Fibroblast of lung (primary cell): ENCODE results near the gene GYG1. TPM values are rescaled to one million over a fixed set of nuclear protein-coding genes. Genes with fewer than 3 reads are reported as not detected.

ENCODE experiments used
- DNase-seq, 2 donors: peaks; one replicate each; pipeline versions ENCODE4 v3.0.0 to v3.0.0-alpha.2; 2010; ENCODE audit warnings: low read depth in 2 of 2
- H2AFZ ChIP-seq: 2 replicates; pipeline ENCODE4 v1.5.1; 2012; ENCODE audit warnings: low read length, control low read depth, inconsistent platforms
- H3K27ac ChIP-seq: 2 replicates; pipeline ENCODE4 v1.5.1; 2011; ENCODE audit warnings: low read length, control low read depth; ENCODE audit not compliant: insufficient read depth
- H3K27me3 ChIP-seq: 2 replicates; pipeline ENCODE4 v1.5.1; 2011; ENCODE audit warnings: mild to moderate bottlenecking, low read length; ENCODE audit not compliant: control insufficient read depth, insufficient read depth
- H3K36me3 ChIP-seq: 2 replicates; pipeline ENCODE4 v1.5.1; 2011; ENCODE audit warnings: low read length; ENCODE audit not compliant: control insufficient read depth, insufficient read depth
- H3K4me1 ChIP-seq: 2 replicates; pipeline ENCODE4 v1.5.1; 2011; ENCODE audit warnings: low read length; ENCODE audit not compliant: control insufficient read depth, insufficient read depth; ENCODE audit errors: extremely low read depth
- H3K4me2 ChIP-seq: 2 replicates; pipeline ENCODE4 v1.5.1; 2011; ENCODE audit warnings: low read length, control low read depth; ENCODE audit not compliant: insufficient read depth; ENCODE audit errors: extremely low read depth
- H3K4me3 ChIP-seq, 4 experiments: fragments of 200-600 bp in 1 of 4; sonication (generic) in 1 of 4; replicated peaks in 1 of 4; 2 replicates each; pipeline ENCODE4 v1.5.1; 2011 to 2016; ENCODE audit warnings: low read length in 4 of 4, low read depth in 3 of 4, mild to moderate bottlenecking in 3 of 4, control low read depth in 2 of 4, inconsistent platforms in 1 of 4, mixed read lengths in 1 of 4; ENCODE audit not compliant: insufficient read depth in 1 of 4; ENCODE audit errors: control extremely low read depth in 1 of 4
- H3K79me2 ChIP-seq: 2 replicates; pipeline ENCODE4 v1.5.1; 2012; ENCODE audit warnings: mild to moderate bottlenecking, low read length, inconsistent platforms; ENCODE audit not compliant: control insufficient read depth, insufficient read depth
- H3K9ac ChIP-seq: 2 replicates; pipeline ENCODE4 v1.5.1; 2011; ENCODE audit warnings: mild to moderate bottlenecking, low read length, control low read depth; ENCODE audit not compliant: insufficient read depth
- H3K9me3 ChIP-seq: 2 replicates; pipeline ENCODE4 v1.5.1; 2012; ENCODE audit warnings: low read depth, low read length; ENCODE audit not compliant: control insufficient read depth, insufficient read depth
- H4K20me1 ChIP-seq: 2 replicates; pipeline ENCODE4 v1.5.1; 2011; ENCODE audit warnings: low read length; ENCODE audit not compliant: control insufficient read depth, insufficient read depth; ENCODE audit errors: extremely low read depth
- CTCF ChIP-seq, 2 donors: IDR thresholded peaks in 1 of 2; conservative IDR thresholded peaks in 1 of 2; 1 replicate in 1 of 2; 2 replicates in 1 of 2; pipeline ENCODE4 v1.5.1; 2011 to 2012; ENCODE audit warnings: low read length in 2 of 2, control low read depth in 1 of 2, inconsistent platforms in 1 of 2, low read depth in 1 of 2, mild to moderate bottlenecking in 1 of 2
- EZH2 ChIP-seq: IDR thresholded peaks from 2 replicates; pipeline ENCODE4 v1.5.1; 2012; ENCODE audit warnings: low read length, control low read depth, mild to moderate bottlenecking; ENCODE audit errors: missing control alignments
- polyA plus RNA-seq, 2 donors: library from polyadenylated mRNA; depleted of rRNA in 1 of 2; stranded (reverse) in 1 of 2; unstranded in 1 of 2; fragments of >200 nt; gene quantifications; 2 replicates each; pipeline ENCODE4 v1.2.1, GENCODE V29; 2011 to 2012; ENCODE audit warnings: missing spikeins in 1 of 2
- total RNA-seq: library from RNA; depleted of rRNA; stranded (reverse); fragments of >200 nt; gene quantifications from 2 replicates; pipeline ENCODE4 v1.2.1, GENCODE V29; 2014

The GYG1 gene
- total and polyA plus RNA-seq, 2 donors (not counting 1 experiment from before 2014, with no cell fraction given), result 71.5 to 224 TPM

- no peaks in the 10 kb centered on the region for H3K79me2 ChIP-seq
- no peaks in the 10 kb centered on the region for H3K9me3 ChIP-seq
- H3K27ac ChIP-seq, result no peak overlapping the region
- H3K9ac ChIP-seq, result no peak overlapping the region
- H2AFZ ChIP-seq, result no peak overlapping the region
- H3K4me3 ChIP-seq, result no peak overlapping the region
- no peak overlapping the region for H3K4me2 ChIP-seq
- TF ChIP-seq EZH2, result no peak
- TF ChIP-seq CTCF (conservative IDR thresholded peaks at IDR 0.05 in 1 of 2, IDR thresholded peaks at IDR 0.05 in 1 of 2; ENCODE audit: low read depth in 1 of 2, low read length in 2 of 2), result no peak
- H3K4me1 ChIP-seq, result no peaks in the 10 kb centered on the region
- DNase-seq, result no peak
- no peaks in the 10 kb centered on the region for H3K36me3 ChIP-seq
- no peaks in the 10 kb centered on the region for H3K27me3 ChIP-seq
- no peaks in the 10 kb centered on the region for H4K20me1 ChIP-seq
Observed at GRCh38 chr3:148964809-148965208, 26.5 kb upstream of the GYG1 start.

- Histone ChIP-seq H2AFZ (no peak overlapping the region), H3K79me2 (no peaks in the 10 kb centered on the region), H3K36me3 (no peaks in the 10 kb centered on the region), H3K27ac (no peak overlapping the region), H3K4me1 (no peaks in the 10 kb centered on the region), H3K4me3 (no peak overlapping the region), H4K20me1 (no peaks in the 10 kb centered on the region), H3K9ac (no peak overlapping the region), H3K9me3 (no peaks in the 10 kb centered on the region), H3K4me2 (no peak overlapping the region), H3K27me3 (no peaks in the 10 kb centered on the region)
- TF ChIP-seq CTCF (conservative IDR thresholded peaks at IDR 0.05 in 1 of 2, IDR thresholded peaks at IDR 0.05 in 1 of 2; ENCODE audit: low read depth in 1 of 2, low read length in 2 of 2) (no peak), EZH2 (no peak)
- DNase-seq, result peak in 1 of 2 donors; percentile 49
Observed at GRCh38 chr3:148968321-148968720, 23.0 kb upstream of the GYG1 start.

GRCh38 chr3:148970271-148970670 lies 21.1 kb upstream of the GYG1 start:
- no peaks in the 10 kb centered on the region for H3K79me2 ChIP-seq
- H3K27me3 ChIP-seq, result no peaks in the 10 kb centered on the region
- H3K4me3 ChIP-seq, result no peak overlapping the region
- H4K20me1 ChIP-seq, result no peaks in the 10 kb centered on the region
- H3K27ac ChIP-seq, result no peak overlapping the region
- no peaks in the 10 kb centered on the region for H3K4me1 ChIP-seq
- DNase-seq, result no peak
- H3K9ac ChIP-seq, result no peak overlapping the region
- H3K36me3 ChIP-seq, result no peaks in the 10 kb centered on the region
- H3K9me3 ChIP-seq, result no peaks in the 10 kb centered on the region
- no peak for TF ChIP-seq EZH2
- TF ChIP-seq CTCF (conservative IDR thresholded peaks at IDR 0.05 in 1 of 2, IDR thresholded peaks at IDR 0.05 in 1 of 2; ENCODE audit: low read depth in 1 of 2, low read length in 2 of 2), result no peak
- H3K4me2 ChIP-seq, result no peak overlapping the region
- no peak overlapping the region for H2AFZ ChIP-seq
